ENCODE data around the gene FAM168A.
"Not testable (repeated sequence)": the region's sequence is repeated elsewhere in the genome, so short reads cannot be mapped to it uniquely, and the experiment has no call there.

Gene FAM168A

GRCh38 chr11:73470036-73470612 is 127.8 kb downstream of the FAM168A start:
- not testable (repeated sequence) for DNase-seq (ENCODE audit: low read depth, low spot score)

- no peak for DNase-seq (ENCODE audit: low read depth, low spot score)
Measured at GRCh38 chr11:73469401-73469800, 128.5 kb downstream of the FAM168A start.

DNA sequence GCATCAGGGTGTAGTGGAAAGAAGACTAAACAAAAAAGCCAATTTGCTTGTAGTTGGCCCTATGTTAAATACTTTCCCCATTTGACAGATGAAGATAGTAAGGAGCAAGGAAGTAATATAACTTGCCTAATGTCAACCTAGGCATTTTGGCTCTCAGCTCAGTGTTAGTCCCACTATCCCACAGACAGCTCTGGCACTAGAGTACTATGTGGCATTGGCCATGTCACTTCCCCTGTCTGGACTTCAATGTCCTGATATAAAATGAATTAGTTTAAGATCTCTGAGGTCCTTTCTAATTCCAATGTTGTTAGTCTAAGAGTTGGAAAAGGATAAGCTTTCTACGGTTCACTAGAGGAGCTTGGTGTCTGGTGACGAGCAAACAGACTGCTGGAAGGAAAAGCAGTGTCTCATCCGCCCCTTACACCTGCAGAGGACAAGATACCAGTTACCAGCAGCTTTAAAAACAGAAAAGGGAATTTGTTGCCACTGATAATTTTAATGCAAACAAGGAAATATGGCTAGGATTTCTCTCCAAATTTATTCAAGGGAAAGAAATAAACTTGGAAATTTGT is 129.2 kb downstream of the FAM168A start:
- no peak for DNase-seq (ENCODE audit: low read depth, low spot score)

GRCh38 chr11:73467505-73467904 is 130.4 kb downstream of the FAM168A start:
- DNase-seq (ENCODE audit: low read depth, low spot score) = no peak

DNA sequence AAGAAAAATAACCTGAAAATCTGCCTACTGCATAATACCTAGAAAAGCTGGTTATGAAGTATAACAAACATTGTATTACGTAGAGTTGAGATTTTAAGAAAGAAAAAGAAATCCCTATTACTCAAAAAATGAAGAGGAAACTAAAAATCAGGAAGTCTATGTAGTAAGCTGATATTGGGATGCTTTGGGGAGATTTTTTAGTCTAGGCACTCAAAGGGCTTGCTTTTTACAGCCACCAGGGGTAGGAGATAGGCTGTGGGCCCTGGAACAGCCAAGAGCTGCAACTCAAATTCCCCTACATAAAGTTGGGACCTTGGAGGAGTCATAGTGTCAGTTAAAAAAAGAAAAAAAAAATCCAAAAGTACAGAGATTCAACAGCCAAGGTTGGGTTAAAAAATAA is 131.3 kb downstream of the FAM168A start:
- DNase-seq (ENCODE audit: low read depth, low spot score) = no peak

DNA sequence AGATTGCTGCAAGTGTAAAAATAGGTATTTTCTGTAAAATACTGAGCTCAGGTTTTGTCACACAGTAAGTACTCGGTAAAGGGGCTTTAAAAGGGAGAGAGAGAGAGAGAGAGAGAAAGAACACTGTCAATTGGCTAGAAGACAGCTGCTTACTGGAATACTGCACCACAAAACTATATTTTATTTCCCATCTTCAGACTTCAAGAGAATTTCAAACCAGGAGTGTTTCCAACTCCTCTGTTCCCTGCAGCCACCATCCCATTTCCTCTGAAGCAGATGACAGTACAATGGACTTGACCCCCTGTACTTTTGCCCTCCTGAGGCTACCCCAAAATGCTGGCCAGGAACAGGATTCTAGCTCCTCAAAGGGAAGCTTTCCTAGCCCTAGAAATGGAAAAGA is 132.0 kb downstream of the FAM168A start:
- no peak for DNase-seq (ENCODE audit: low read depth, low spot score)

DNA sequence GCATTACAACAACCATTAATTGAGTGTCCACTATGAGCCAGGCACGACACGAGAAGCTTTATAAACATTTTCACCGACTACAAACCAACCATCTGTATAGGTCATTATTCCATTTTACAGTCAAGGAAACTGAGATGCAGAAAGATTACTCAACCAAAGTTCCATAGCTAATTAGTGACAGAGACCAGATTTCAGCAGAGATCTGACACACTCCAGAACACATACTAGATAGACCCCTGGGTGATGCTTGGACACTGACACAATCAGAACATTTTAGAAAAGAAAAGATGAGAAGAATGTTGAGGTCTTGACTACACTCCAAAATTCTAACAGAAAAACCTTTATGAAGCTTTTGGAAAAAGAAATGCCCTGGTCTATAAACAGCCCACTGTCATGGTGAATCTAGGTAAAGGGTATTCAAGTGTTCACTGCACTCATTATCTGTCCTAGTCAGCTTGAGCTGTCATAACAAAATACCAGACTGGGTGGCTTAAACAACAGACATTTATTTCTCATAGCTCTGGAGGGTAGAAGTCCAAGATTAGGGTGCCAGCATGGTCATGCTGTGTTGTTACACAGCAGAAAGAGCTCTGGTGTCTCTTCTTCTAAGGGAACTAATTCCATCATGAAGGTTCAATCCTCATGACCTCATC is 132.8 kb downstream of the FAM168A start:
- no peak for DNase-seq (ENCODE audit: low read depth, low spot score)

GRCh38 chr11:73464347-73464746 is 133.6 kb downstream of the FAM168A start:
- DNase-seq (ENCODE audit: low read depth, low spot score) = no peak

DNA sequence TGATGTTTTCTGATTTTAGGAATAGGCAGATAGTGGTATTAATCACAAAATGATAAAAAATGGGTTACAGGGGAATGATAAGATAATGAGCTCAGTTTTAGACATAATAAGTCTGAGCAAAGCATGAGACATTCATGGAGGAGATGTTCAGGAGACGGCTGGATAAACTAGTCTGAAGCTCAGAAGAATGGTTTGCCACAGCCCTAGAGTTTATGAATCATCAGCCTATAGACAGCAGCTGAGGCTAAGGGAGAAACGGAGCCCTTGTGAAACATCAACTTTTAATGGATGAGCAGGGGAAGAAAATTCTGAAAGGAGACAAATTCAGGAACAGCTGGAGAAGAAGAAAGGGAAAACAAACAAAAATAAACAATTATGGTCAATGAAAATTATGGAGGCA is 134.6 kb downstream of the FAM168A start:
- no peak for DNase-seq (ENCODE audit: low read depth, low spot score)

DNA sequence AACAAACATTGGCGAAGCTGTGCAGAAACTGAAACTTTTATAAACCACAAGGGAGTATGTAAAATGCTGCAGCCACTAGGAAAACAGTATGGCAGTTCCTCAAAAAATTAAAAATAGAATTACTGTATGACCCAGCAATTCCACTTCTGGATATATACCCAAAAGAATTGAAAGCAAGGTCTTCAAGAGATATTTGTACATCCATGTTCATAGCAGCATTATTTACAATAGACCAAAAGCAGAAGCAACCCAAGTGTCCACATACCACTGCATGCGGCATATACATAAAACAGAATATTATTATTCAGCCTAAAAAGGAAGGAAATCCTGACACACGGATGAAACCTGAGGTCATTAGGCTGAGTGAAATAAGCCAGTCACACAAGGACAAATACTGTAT is 135.9 kb downstream of the FAM168A start:
- no peak for DNase-seq (ENCODE audit: low read depth, low spot score)

DNA sequence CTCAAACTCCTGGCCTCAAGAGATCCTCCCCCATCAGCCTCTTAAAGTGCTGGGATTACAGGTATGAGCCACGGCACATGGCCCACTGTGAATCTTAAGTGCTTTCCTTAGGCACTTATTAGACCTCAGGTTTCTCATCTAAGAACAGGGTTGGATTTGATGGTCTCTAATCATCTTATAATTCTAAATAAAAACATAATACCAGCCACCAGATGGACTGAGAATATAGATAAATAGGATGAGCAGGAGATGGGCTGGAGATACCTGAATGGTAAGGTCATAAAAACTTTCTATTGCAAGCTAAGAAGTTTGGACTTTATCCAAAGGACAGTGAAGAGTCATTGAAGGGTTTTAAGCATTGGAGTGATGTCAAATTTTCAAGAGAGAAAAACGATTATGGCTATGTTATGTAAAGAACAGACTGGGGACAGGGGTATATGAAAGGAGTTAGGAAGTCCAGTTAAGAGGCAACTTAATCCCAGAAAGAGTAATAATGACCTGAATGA is 136.5 kb downstream of the FAM168A start:
- no peak for DNase-seq (ENCODE audit: low read depth, low spot score)

- DNase-seq (ENCODE audit: low read depth, low spot score) = no peak
Measured at GRCh38 chr11:73458201-73458600, 139.7 kb downstream of the FAM168A start.

DNA sequence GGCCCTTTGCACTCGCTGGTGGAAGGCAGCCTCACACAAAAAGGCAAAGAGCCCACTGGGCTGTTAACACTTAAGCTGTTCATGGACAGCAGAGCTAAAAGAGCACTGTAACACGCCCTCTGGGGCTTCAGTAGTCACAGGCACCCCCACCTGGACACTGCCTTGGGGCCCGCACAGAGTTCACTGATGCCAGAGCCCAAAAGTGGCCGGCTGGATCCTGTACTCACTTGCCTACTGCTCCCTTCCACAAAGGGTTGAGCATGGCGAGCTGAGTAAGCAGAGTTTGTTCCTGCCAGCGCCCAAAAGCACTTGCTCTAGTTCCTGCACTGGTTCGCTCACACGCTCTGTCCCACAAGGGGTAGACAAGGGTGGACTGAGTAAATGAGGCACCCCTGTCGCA is 142.9 kb downstream of the FAM168A start:
- DNase-seq (ENCODE audit: low read depth, low spot score) = no peak

DNA sequence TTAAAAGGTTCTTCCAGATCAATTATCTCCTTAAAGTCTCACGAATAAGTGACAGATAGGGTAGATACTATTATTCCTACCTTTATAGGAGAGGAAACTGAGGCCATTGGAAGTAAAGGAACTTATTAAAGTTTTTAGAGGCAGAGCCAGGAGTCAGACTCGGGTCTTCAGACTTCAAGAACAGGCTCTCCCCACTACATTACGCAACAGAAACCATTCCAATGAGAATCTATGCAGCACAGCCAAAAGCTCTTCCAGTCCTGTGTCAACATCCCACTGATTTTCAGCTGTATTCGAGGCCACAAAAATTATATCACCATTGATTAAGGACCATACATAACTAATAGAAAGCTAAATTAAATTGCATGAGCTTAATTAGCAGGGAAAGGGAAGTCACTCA is 144.3 kb downstream of the FAM168A start:
- no peak for DNase-seq (ENCODE audit: low read depth, low spot score)

GRCh38 chr11:73452726-73453125 is 145.2 kb downstream of the FAM168A start:
- no peak for DNase-seq (ENCODE audit: low read depth, low spot score)

DNA sequence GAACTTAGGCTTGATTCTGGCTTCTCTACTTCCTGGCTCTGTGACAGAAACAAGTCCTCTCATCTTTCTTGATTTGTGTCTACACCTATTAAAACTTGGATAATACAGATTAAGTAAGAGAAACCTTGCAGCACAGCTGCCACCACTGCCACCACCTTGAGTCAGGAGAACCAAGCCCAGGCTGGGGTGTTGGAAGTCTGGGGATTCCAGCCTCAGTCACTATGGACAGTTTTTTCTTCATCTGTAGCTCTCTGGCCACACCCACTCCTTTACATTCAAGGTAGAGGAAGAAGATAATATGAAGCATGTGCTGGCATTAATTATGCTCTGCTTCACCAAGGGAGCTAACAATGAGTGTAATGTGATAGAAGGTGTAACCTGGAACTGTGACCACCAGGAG is 146.0 kb downstream of the FAM168A start:
- DNase-seq (ENCODE audit: low read depth, low spot score) = no peak

- no peak for DNase-seq (ENCODE audit: low read depth, low spot score)
Measured at GRCh38 chr11:73446766-73447165, 151.1 kb downstream of the FAM168A start.

DNA sequence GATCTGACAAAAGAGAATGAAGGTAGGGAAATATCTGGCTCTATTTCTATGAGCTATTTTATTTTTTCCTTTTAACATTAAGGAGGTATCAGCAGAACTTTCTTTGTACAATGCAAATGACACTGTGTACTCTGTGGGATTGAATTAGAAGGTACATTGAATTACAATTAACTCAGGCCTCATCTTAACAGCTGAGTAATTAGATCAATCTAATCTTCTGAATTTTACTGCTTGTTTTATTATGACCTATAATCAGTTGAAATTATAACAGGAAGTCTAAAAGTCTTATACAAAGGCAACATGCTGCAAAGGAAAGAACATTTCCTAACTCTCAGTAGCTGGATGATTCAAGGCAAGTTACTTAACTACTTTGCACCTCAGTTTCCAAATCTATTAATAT is 151.9 kb downstream of the FAM168A start:
- DNase-seq (ENCODE audit: low read depth, low spot score) = no peak

GRCh38 chr11:73439002-73439843 is 158.7 kb downstream of the FAM168A start:
- no peak for DNase-seq (ENCODE audit: low read depth, low spot score)

DNA sequence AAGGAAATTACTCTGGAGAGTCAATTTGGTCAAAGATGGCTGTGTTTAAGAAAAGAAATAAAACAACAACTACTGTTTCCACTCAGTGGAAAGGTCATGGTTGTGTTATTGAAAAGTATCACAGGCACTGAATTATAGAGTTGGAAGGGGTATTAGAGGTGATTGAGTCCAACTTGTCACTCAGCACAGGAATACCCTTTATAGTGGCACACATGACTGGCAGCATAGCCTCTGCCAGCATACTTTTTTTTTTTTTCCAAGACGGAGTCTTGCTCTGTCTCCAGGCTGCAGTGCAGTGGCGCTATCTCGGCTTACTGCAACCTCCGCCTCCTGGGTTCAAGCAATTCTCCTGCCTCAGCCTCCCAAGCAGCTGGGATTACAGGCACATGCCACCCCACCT is 161.1 kb downstream of the FAM168A start:
- not testable (repeated sequence) for DNase-seq (ENCODE audit: low read depth, low spot score)

DNA sequence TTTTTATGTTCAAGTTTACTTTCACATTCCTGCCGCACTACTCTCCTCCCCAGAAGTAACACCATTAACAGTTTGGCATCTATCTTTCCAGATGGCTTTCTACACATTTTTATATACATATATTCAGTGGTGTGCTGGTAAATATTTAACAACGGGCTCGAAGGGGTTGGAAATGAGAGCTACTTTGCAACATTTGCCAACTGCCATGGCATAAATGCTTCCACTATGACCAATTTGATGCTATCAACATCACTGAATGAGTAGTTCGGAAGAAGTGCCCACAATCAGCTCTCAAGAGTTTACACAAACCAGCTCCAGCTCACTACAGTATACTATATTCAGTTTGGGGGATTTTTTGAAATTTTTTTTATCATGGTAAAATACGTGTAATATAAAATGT is 166.5 kb downstream of the FAM168A start:
- DNase-seq (ENCODE audit: low read depth, low spot score) = no peak

GRCh38 chr11:73430326-73430725 is 167.6 kb downstream of the FAM168A start:
- DNase-seq (ENCODE audit: low read depth, low spot score) = no peak
